PC-3 (cell line): ENCODE measurements around the gene DGKI. TPM values are rescaled to one million over a fixed set of nuclear protein-coding genes. Genes with fewer than 3 reads are reported as not detected.

Experiments used
- ATAC-seq: fragments of 200-7000 bp; cut with Tn5 transposase; 2 replicates; pipeline ENCODE4 v1.9.1; 2020; ENCODE audit warnings: mild to moderate bottlenecking, moderate library complexity
- BruUV-seq: library from RNA; stranded (reverse); fragments of 400-500 nt; replicated peaks from 2 replicates; lab custom pipeline; 2021; lab: Mats Ljungman, UMichigan
- CTCF ChIA-PET: fragments of 300-600 bp; sonication (Branson Sonifier 250); formaldehyde crosslinking; loops from one replicate; lab custom pipeline; 2022; ENCODE audit warnings: antibody characterized with exemption; lab: Charles Lee
- POLR2A ChIA-PET: fragments of 300-600 bp; sonication (Branson Sonifier 250); formaldehyde crosslinking; loops from one replicate; lab custom pipeline; 2022; ENCODE audit warnings: antibody characterized with exemption; ENCODE audit not compliant: unreplicated experiment; lab: Charles Lee
- DNase-seq: peaks from one replicate; pipeline ENCODE4 v3.0.0-alpha.2; 2015
- H2AFZ ChIP-seq: fragments of 300-600 bp; sonication (generic); 2 replicates; pipeline ENCODE4 v1.6.0; 2016; ENCODE audit warnings: antibody characterized with exemption, low read length
- H3F3A ChIP-seq: fragments of 300-600 bp; sonication (generic); one replicate; pipeline ENCODE4 v1.6.0; 2017; ENCODE audit warnings: antibody characterized with exemption, low read length, control low read depth, mild to moderate bottlenecking; ENCODE audit not compliant: unreplicated experiment
- H3K27ac ChIP-seq: fragments of 300-600 bp; sonication (generic); 2 replicates; pipeline ENCODE4 v1.5.1; 2016; ENCODE audit warnings: mild to moderate bottlenecking, low read length
- H3K27me3 ChIP-seq: fragments of 300-600 bp; sonication (generic); 2 replicates; pipeline ENCODE4 v1.6.1; 2016; ENCODE audit warnings: low read length, mixed read lengths
- H3K36me3 ChIP-seq: fragments of 300-600 bp; sonication (generic); 2 replicates; pipeline ENCODE4 v1.6.1; 2016; ENCODE audit warnings: low read depth, mixed run types, low read length, mixed read lengths
- H3K4me1 ChIP-seq: fragments of 300-600 bp; sonication (generic); 2 replicates; pipeline ENCODE4 v1.5.1; 2016; ENCODE audit warnings: low read length; ENCODE audit not compliant: insufficient read depth
- H3K4me2 ChIP-seq: fragments of 300-600 bp; sonication (generic); 2 replicates; pipeline ENCODE4 v1.6.0; 2016; ENCODE audit warnings: low read length
- H3K4me3 ChIP-seq: fragments of 300-600 bp; sonication (generic); 2 replicates; pipeline ENCODE4 v1.5.1; 2016; ENCODE audit warnings: mild to moderate bottlenecking, low read length, mixed read lengths
- H3K79me2 ChIP-seq: fragments of 300-600 bp; sonication (generic); 2 replicates; pipeline ENCODE4 v1.6.1; 2017; ENCODE audit warnings: low read length, mixed read lengths
- H3K9ac ChIP-seq: fragments of 300-600 bp; sonication (generic); 2 replicates; pipeline ENCODE4 v1.6.0; 2016; ENCODE audit warnings: mild to moderate bottlenecking, low read length
- H3K9me2 ChIP-seq: fragments of 300-600 bp; sonication (generic); replicated peaks from 2 replicates; pipeline ENCODE4 v1.6.1; 2016; ENCODE audit warnings: mixed run types, low read length, mixed read lengths
- H3K9me3 ChIP-seq: fragments of 300-600 bp; sonication (generic); 2 replicates; pipeline ENCODE4 v1.6.1; 2016; ENCODE audit warnings: low read length, mixed read lengths
- H4K20me1 ChIP-seq: fragments of 300-600 bp; sonication (generic); 2 replicates; pipeline ENCODE4 v1.6.1; 2016; ENCODE audit warnings: low read length, mixed read lengths
- CTCF ChIP-seq: fragments of 300-600 bp; sonication (generic); conservative IDR thresholded peaks from 2 replicates; pipeline ENCODE4 v1.5.1; 2017; ENCODE audit warnings: antibody characterized with exemption, low read depth, mild to moderate bottlenecking, low read length
- EZH2 ChIP-seq: fragments of 300-600 bp; sonication (generic); IDR thresholded peaks from one replicate; pipeline ENCODE4 v1.6.1; 2017; ENCODE audit warnings: antibody characterized with exemption, mild to moderate bottlenecking, low read length; ENCODE audit not compliant: unreplicated experiment
- EZH2phosphoT487 ChIP-seq: fragments of 300-600 bp; sonication (generic); IDR thresholded peaks from 2 replicates; pipeline ENCODE4 v1.6.1; 2018; ENCODE audit warnings: mild to moderate bottlenecking, antibody characterized with exemption, low read length, borderline replicate concordance
- intact Hi-C: fragments of 100-400 bp; cut with micrococcal nuclease; formaldehyde crosslinking; loops from 2 replicates; pipeline ENCODE4 v1.9.0; 2023
- total RNA-seq: library from RNA; depleted of rRNA; stranded (reverse); fragments of >200 nt; gene quantifications from 2 replicates; pipeline ENCODE4 v1.2.3, GENCODE V29; 2014

Gene DGKI
- total RNA-seq, 1 experiment from 2014 or later = not detected

GRCh38 chr7:137685433-137686164 lies 161.2 kb downstream of the DGKI start:
- H3K27me3 ChIP-seq = peaks cover 61% of the 10 kb centered on the region
- no peak for DNase-seq
- no peak for ATAC-seq
- no peaks in the 10 kb centered on the region for H4K20me1 ChIP-seq
- ChIA-PET POLR2A (no interaction called here), CTCF (no interaction called here)
- H3K4me1 ChIP-seq = peaks cover 11% of the 10 kb centered on the region; the same call in 1 of the 2 replicates
- H3K4me2 ChIP-seq = no peak overlapping the region
- no peaks in the 10 kb centered on the region for H3K36me3 ChIP-seq
- BruUV-seq = no TSS peak
- no peaks in the 10 kb centered on the region for H3K9me2 ChIP-seq
- no peak overlapping the region for H3K9ac ChIP-seq
- no peaks in the 10 kb centered on the region for H3F3A ChIP-seq
- H2AFZ ChIP-seq = no peak overlapping the region
- H3K4me3 ChIP-seq = no peak overlapping the region
- no peaks in the 10 kb centered on the region for H3K9me3 ChIP-seq
- H3K27ac ChIP-seq = no peak overlapping the region
- intact Hi-C loops = no loop called here
- H3K79me2 ChIP-seq = no peaks in the 10 kb centered on the region
- TF ChIP-seq EZH2 (no peak), EZH2phosphoT487 (no peak), CTCF (no peak)

- H3K9me3 ChIP-seq = no peaks in the 10 kb centered on the region
- ChIA-PET POLR2A (no interaction called here), CTCF (no interaction called here)
- peaks cover 11% of the 10 kb centered on the region; the same call in 1 of the 2 replicates for H3K4me1 ChIP-seq
- ATAC-seq (no peak), DNase-seq (no peak)
- H3K4me3 ChIP-seq = no peak overlapping the region
- no peak overlapping the region for H3K4me2 ChIP-seq
- H3K9ac ChIP-seq = no peak overlapping the region
- no peak overlapping the region for H2AFZ ChIP-seq
- H4K20me1 ChIP-seq = no peaks in the 10 kb centered on the region
- BruUV-seq = no TSS peak
- no peaks in the 10 kb centered on the region for H3K9me2 ChIP-seq
- no peak overlapping the region for H3K27ac ChIP-seq
- no peaks in the 10 kb centered on the region for H3K36me3 ChIP-seq
- H3K79me2 ChIP-seq = no peaks in the 10 kb centered on the region
- no peaks in the 10 kb centered on the region for H3F3A ChIP-seq
- TF ChIP-seq CTCF (no peak), EZH2 (no peak), EZH2phosphoT487 (no peak)
- H3K27me3 ChIP-seq = peaks cover 55% of the 10 kb centered on the region
- intact Hi-C loops = no loop called here
These were observed 162.0 kb downstream of the DGKI start for GRCh38 chr7:137684776-137685175.

- Histone ChIP-seq H3K9me2 (no peaks in the 10 kb centered on the region), H2AFZ (no peak overlapping the region), H3K27ac (no peak overlapping the region), H3K4me3 (no peak overlapping the region), H3K36me3 (no peaks in the 10 kb centered on the region), H3F3A (no peaks in the 10 kb centered on the region), H3K4me2 (no peak overlapping the region), H3K9me3 (no peaks in the 10 kb centered on the region), H4K20me1 (no peaks in the 10 kb centered on the region), H3K4me1 (peaks cover 11% of the 10 kb centered on the region; the same call in 1 of the 2 replicates), H3K79me2 (no peaks in the 10 kb centered on the region), H3K9ac (no peak overlapping the region), H3K27me3 (peaks cover 50% of the 10 kb centered on the region)
- ATAC-seq (no peak), DNase-seq (no peak)
- TF ChIP-seq EZH2phosphoT487 (no peak), EZH2 (no peak), CTCF (no peak)
- POLR2A ChIA-PET = no interaction called here
- CTCF ChIA-PET = no interaction called here
- intact Hi-C loops = no loop called here
- no TSS peak for BruUV-seq
These were observed 162.5 kb downstream of the DGKI start for GRCh38 chr7:137684316-137684715.
